Measurements from ENCODE around the gene ATP8A2. TPM values are rescaled to one million over a fixed set of nuclear protein-coding genes. Genes with fewer than 3 reads are reported as not detected.

Gene ATP8A2
- total and polyA plus RNA-seq, 4 donors: 0.31 to 2.7 (median 1.1) TPM

- TF ChIP-seq, protein P1, sequence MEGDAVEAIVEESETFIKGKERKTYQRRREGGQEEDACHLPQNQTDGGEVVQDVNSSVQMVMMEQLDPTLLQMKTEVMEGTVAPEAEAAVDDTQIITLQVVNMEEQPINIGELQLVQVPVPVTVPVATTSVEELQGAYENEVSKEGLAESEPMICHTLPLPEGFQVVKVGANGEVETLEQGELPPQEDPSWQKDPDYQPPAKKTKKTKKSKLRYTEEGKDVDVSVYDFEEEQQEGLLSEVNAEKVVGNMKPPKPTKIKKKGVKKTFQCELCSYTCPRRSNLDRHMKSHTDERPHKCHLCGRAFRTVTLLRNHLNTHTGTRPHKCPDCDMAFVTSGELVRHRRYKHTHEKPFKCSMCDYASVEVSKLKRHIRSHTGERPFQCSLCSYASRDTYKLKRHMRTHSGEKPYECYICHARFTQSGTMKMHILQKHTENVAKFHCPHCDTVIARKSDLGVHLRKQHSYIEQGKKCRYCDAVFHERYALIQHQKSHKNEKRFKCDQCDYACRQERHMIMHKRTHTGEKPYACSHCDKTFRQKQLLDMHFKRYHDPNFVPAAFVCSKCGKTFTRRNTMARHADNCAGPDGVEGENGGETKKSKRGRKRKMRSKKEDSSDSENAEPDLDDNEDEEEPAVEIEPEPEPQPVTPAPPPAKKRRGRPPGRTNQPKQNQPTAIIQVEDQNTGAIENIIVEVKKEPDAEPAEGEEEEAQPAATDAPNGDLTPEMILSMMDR (IDR thresholded peaks at IDR 0.05; ENCODE audit: control extremely low read depth, extremely low read depth): no peak
- no peak for ATAC-seq (ENCODE audit: insufficient read depth, low FRiP score)
- no peak for DNase-seq
- Histone ChIP-seq H3K9me3 (ENCODE audit: control insufficient read depth in 4 of 4, insufficient read depth in 3 of 4, low read length in 3 of 4) (no peaks in the 10 kb centered on the region), H3K4me3 (no peak overlapping the region), H3K9ac (ENCODE audit: insufficient read depth in 1 of 2, low read length in 2 of 2) (no peak overlapping the region), H3K27ac (ENCODE audit: low read depth in 1 of 2, low read length in 1 of 2) (no peak overlapping the region), H3K4me1 (ENCODE audit: control insufficient read depth in 5 of 5, insufficient read depth in 5 of 5, low read length in 5 of 5) (peaks cover 0 to 9% (median 7%) of the 10 kb centered on the region in 5 donors), H3K27me3 (ENCODE audit: control insufficient read depth in 3 of 3, insufficient read depth in 3 of 3, low read length in 2 of 3) (no peaks in the 10 kb centered on the region), H3K36me3 (ENCODE audit: control insufficient read depth in 4 of 4, insufficient read depth in 4 of 4, low read length in 4 of 4) (no peaks in the 10 kb centered on the region)
- WGBS, 2 donors: 82 to 85% methylated on average over 3 of the region's 3 CpGs
These were observed 353.3 kb downstream of the ATP8A2 start for GRCh38 chr13:25725104-25725503.

DNA sequence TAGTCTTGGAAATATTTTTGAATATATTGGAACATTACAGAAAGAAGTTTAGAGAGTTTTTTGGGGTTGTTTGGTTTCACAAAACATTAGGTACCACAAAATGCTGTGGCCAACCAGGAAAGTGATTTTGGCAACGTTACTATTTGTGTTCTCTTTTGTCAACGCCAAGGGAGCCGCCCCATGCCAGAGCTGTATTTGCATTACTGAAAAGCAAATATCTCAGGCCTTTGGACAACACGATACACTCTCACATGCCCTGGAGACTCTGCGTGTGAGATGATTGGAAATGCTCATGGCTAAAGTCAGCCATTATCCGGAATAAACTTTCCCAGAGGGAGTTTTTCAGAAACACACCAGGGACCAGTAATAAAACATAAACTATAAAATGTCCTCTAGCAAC lies 355.5 kb downstream of the ATP8A2 start:
- TF ChIP-seq, protein P1 (IDR thresholded peaks at IDR 0.05; ENCODE audit: control extremely low read depth, extremely low read depth): no peak
- no peak overlapping the region for H3K9ac ChIP-seq (ENCODE audit: insufficient read depth in 1 of 2, low read length in 2 of 2)
- no peaks in the 10 kb centered on the region for H3K36me3 ChIP-seq (ENCODE audit: control insufficient read depth in 4 of 4, insufficient read depth in 4 of 4, low read length in 4 of 4)
- ATAC-seq (ENCODE audit: insufficient read depth, low FRiP score) (peak; percentile 66), DNase-seq (peak in 1 of 3 donors; percentile 12)
- no peaks in the 10 kb centered on the region for H3K27me3 ChIP-seq (ENCODE audit: control insufficient read depth in 3 of 3, insufficient read depth in 3 of 3, low read length in 2 of 3)
- 59 to 78% methylated on average over 6 of the region's 6 CpGs for WGBS, 2 donors
- H3K4me1 ChIP-seq (ENCODE audit: control insufficient read depth in 5 of 5, insufficient read depth in 5 of 5, low read length in 5 of 5): peaks cover 0 to 23% (median 16%) of the 10 kb centered on the region in 5 donors
- no peaks in the 10 kb centered on the region for H3K9me3 ChIP-seq (ENCODE audit: control insufficient read depth in 4 of 4, insufficient read depth in 3 of 4, low read length in 3 of 4)
- H3K4me3 ChIP-seq: no peak overlapping the region
- H3K27ac ChIP-seq (ENCODE audit: low read depth in 1 of 2, low read length in 1 of 2): no peak overlapping the region

DNA sequence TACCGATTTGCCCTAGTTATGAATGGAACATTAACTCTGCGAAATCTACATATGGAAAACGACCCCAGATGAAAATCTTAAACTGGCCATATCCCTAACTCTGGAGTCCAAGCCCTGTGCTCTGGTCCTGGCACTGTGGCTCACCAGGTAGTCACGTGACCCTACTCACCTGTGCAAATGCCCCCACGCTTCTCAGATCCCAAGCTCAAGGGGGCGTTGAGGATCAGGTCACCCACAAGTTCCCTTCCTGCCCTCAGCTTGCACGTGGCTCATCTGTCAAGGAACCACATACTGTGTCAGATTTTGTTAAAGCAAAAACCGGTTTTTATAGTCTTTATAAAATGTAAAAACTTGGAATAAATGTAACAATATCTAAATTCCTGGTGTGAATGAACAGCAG lies 356.0 kb downstream of the ATP8A2 start:
- TF ChIP-seq, protein P1 (IDR thresholded peaks at IDR 0.05; ENCODE audit: control extremely low read depth, extremely low read depth): no peak
- Histone ChIP-seq H3K27me3 (ENCODE audit: control insufficient read depth in 3 of 3, insufficient read depth in 3 of 3, low read length in 2 of 3) (no peaks in the 10 kb centered on the region), H3K9ac (ENCODE audit: insufficient read depth in 1 of 2, low read length in 2 of 2) (no peak overlapping the region), H3K36me3 (ENCODE audit: control insufficient read depth in 4 of 4, insufficient read depth in 4 of 4, low read length in 4 of 4) (no peaks in the 10 kb centered on the region), H3K4me1 (ENCODE audit: control insufficient read depth in 5 of 5, insufficient read depth in 5 of 5, low read length in 5 of 5) (peaks cover 0 to 23% (median 16%) of the 10 kb centered on the region in 5 donors), H3K9me3 (ENCODE audit: control insufficient read depth in 4 of 4, insufficient read depth in 3 of 4, low read length in 3 of 4) (no peaks in the 10 kb centered on the region), H3K4me3 (no peak overlapping the region), H3K27ac (ENCODE audit: low read depth in 1 of 2, low read length in 1 of 2) (no peak overlapping the region)
- ATAC-seq (ENCODE audit: insufficient read depth, low FRiP score) (no peak), DNase-seq (no peak)
- 64 to 67% methylated on average over 8 of the region's 8 CpGs for WGBS, 2 donors

DNA sequence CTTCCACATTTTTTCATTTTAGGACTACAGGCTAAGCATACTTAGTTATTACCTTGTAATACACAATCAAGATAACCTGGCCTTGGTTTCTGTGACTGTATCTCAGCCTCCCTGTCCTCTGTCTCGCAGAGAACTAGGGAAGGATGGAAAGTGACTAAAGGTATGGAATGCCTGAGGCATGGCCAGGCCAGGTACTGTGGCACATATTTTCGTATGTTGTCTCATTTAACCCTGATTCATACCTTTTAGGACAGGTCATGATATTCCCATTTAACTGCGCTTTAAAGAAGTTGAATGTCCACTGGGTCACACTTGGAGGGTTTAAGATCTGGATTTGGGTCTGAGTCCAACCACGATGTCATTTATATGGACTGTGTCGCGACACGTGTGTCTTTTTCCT lies 357.4 kb downstream of the ATP8A2 start:
- Histone ChIP-seq H3K4me1 (ENCODE audit: control insufficient read depth in 5 of 5, insufficient read depth in 5 of 5, low read length in 5 of 5) (peaks cover 0 to 23% (median 16%) of the 10 kb centered on the region in 5 donors), H3K9ac (ENCODE audit: insufficient read depth in 1 of 2, low read length in 2 of 2) (no peak overlapping the region), H3K36me3 (ENCODE audit: control insufficient read depth in 4 of 4, insufficient read depth in 4 of 4, low read length in 4 of 4) (no peaks in the 10 kb centered on the region), H3K4me3 (no peak overlapping the region), H3K27ac (ENCODE audit: low read depth in 1 of 2, low read length in 1 of 2) (no peak overlapping the region), H3K9me3 (ENCODE audit: control insufficient read depth in 4 of 4, insufficient read depth in 3 of 4, low read length in 3 of 4) (no peaks in the 10 kb centered on the region), H3K27me3 (ENCODE audit: control insufficient read depth in 3 of 3, insufficient read depth in 3 of 3, low read length in 2 of 3) (no peaks in the 10 kb centered on the region)
- TF ChIP-seq, protein P1 (IDR thresholded peaks at IDR 0.05; ENCODE audit: control extremely low read depth, extremely low read depth): no peak
- 77 to 86% methylated on average over 7 of the region's 7 CpGs for WGBS, 2 donors
- ATAC-seq (ENCODE audit: insufficient read depth, low FRiP score): no peak
- no peak for DNase-seq
